Measurements from ENCODE around the gene OSBPL8.

OSBPL8 gene

DNA sequence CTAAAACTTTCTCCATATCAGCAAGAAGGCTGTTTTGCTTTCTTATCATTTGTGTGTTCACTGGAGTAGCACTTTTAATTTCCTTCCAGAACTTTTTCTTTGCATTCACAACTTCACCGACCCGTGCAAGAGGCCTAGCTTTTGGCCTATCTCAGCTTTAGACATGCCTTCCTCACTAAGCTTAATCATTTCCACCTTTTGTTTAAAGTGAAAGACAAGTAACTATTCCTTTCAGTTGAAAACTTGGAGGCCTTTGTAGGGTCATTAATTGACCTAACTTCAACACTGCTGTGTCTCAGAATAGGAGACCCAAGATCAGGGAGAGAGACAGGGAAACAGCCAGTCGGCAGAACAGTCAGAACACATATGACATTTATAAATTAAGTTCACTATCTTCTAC, 250.7 kb downstream of the OSBPL8 start:
- no peak for DNase-seq (ENCODE audit: low read depth in 2 of 2)

GRCh38 chr12:76307083-76307482, 252.5 kb downstream of the OSBPL8 start:
- DNase-seq (ENCODE audit: low read depth in 2 of 2): no peak

- DNase-seq (ENCODE audit: low read depth in 2 of 2): no peak
Measured at GRCh38 chr12:76303989-76304460, 255.5 kb downstream of the OSBPL8 start.

DNA sequence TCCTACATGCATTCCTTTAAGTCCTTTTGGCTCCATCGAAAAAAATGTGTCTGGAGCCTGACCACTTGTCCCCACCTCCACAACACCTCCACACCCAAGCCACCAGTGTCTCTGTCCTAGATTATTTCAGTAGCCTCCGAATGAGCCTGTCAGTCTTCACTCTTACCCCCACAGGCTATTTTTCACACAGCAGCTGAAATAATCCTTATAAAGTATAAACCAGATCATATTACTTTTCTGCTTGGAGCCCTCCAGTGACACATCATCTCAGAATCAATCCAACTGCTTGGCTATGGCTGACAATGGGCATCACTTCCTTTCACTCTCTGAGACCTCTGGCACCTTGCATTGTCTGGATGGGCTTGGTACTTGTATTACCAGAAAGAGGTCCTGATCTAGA, 256.2 kb downstream of the OSBPL8 start:
- no peak for DNase-seq (ENCODE audit: low read depth in 2 of 2)
